SK-N-MC (cell line): ENCODE results near the gene BACE1-AS.

ENCODE experiments used
- DNase-seq: peaks from one replicate; pipeline ENCODE4 v3.0.0-alpha.2; 2011; ENCODE audit warnings: low read depth, low spot score
- H3K27ac ChIP-seq: fragments of 200-600 bp; sonication (generic); 2 replicates; pipeline ENCODE4 v1.5.1; 2016; ENCODE audit warnings: mixed run types
- H3K36me3 ChIP-seq: fragments of 200-600 bp; sonication (generic); 2 replicates; pipeline ENCODE4 v1.6.1; 2017; ENCODE audit warnings: antibody characterized with exemption, low read length, mixed read lengths; ENCODE audit not compliant: insufficient read depth
- H3K4me3 ChIP-seq: fragments of 200-600 bp; sonication (generic); 2 replicates; pipeline ENCODE4 v1.5.1; 2016
- H3K9ac ChIP-seq: fragments of 200-600 bp; sonication (generic); 2 replicates; pipeline ENCODE4 v1.8.0; 2017; ENCODE audit warnings: mixed run types, mixed read lengths; ENCODE audit not compliant: insufficient read length
- H3K9me3 ChIP-seq: fragments of 200-600 bp; sonication (generic); 2 replicates; pipeline ENCODE4 v1.6.1; 2017; ENCODE audit warnings: low read depth, mild to moderate bottlenecking, antibody characterized with exemption, low read length, moderate library complexity, mixed read lengths
- EZH2 ChIP-seq: fragments of 200-600 bp; sonication (generic); IDR thresholded peaks from one replicate; pipeline ENCODE4 v1.6.1; 2017; ENCODE audit warnings: antibody characterized with exemption
- FOXP2 ChIP-seq: optimal IDR thresholded peaks from 2 replicates; pipeline ENCODE3; 2011; ENCODE audit warnings: mild to moderate bottlenecking, moderate library complexity; ENCODE audit not compliant: insufficient read depth; ENCODE audit errors: extremely low read length, control extremely low read depth
- POLR2AphosphoS5 ChIP-seq: IDR thresholded peaks from 2 replicates; pipeline ENCODE4 v1.6.1; 2012; ENCODE audit warnings: mild to moderate bottlenecking, low read depth, low read length, borderline replicate concordance

The BACE1-AS gene

GRCh38 chr11:117281869-117282268 is 9.3 kb upstream of the BACE1-AS start:
- no peaks in the 10 kb centered on the region for H3K9me3 ChIP-seq
- DNase-seq: no peak
- H3K27ac ChIP-seq: no peak overlapping the region
- H3K9ac ChIP-seq: no peak overlapping the region
- no peak overlapping the region for H3K4me3 ChIP-seq
- TF ChIP-seq EZH2: no peak
- peaks cover 34% of the 10 kb centered on the region for H3K36me3 ChIP-seq

GRCh38 chr11:117282956-117283355 is 8.2 kb upstream of the BACE1-AS start:
- peaks cover 34% of the 10 kb centered on the region for H3K36me3 ChIP-seq
- DNase-seq: no peak
- no peak overlapping the region for H3K4me3 ChIP-seq
- TF ChIP-seq POLR2AphosphoS5 (no peak), EZH2 (no peak), FOXP2 (no peak)
- no peak overlapping the region for H3K9ac ChIP-seq
- no peak overlapping the region for H3K27ac ChIP-seq
- H3K9me3 ChIP-seq: no peaks in the 10 kb centered on the region

DNA sequence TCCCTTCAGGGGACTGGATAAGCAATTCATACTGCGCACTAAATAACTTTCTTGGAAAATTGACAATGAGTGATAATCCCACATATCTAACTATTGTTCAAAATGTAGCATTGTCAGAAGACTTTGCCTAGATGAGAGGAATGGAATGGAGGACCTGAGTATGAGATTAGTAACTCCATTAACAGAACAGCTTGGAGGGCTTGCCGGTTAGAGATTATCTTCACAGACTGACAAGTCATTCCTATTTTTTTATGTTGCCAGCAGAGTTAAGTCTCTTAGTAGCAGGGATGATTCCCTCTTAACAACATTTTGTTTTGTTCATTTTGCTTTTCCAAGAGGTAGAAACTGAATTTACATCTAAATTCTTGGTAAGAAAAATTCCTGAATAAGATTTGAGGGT is 7.1 kb upstream of the BACE1-AS start:
- Histone ChIP-seq H3K9me3 (no peaks in the 10 kb centered on the region), H3K36me3 (peaks cover 34% of the 10 kb centered on the region), H3K27ac (no peak overlapping the region), H3K4me3 (no peak overlapping the region), H3K9ac (no peak overlapping the region)
- no peak for DNase-seq
- no peak for TF ChIP-seq POLR2AphosphoS5
- TF ChIP-seq EZH2: no peak
- no peak for TF ChIP-seq FOXP2

DNA sequence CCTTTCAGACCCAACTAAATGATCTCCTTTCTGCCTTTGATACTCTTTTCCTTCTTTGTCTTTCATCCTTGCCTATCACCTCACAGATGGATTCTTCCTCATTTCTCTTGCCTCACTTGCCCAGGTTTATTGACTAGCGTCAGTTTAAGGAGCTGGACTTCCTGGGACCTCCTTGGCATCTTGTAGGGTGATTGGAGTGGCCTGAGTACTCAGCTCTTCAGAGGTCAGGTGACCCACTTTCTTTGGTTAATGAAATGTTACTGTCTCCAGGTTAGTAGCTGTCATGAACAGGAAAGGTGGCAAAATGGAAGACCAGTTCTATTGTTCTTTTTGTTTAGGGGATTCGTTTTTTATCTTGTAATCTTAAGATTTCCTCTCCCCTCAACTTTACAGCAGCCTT is 4.6 kb upstream of the BACE1-AS start:
- Histone ChIP-seq H3K27ac (no peak overlapping the region), H3K36me3 (peaks cover 40% of the 10 kb centered on the region)
- DNase-seq: no peak

DNA sequence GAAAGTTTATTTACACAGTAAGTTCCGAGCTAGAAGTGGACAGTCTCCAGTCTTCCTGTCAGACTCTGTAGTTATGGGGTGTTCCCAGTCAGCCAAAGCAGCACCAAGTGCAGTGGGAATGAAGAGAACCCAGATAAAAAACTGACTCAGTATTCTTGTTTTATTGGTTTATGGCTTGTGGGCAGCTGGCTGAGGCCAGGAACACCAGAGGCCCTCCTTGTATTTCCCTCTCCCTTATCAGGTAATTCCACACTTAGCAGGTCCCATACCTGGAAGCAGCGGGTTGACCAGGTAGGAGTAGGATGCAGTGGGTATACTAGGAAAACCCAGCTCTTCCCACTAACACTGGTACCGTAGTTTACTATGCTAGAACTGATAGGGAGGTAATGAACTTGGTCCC is 3.5 kb upstream of the BACE1-AS start:
- DNase-seq: no peak
- no peaks in the 10 kb centered on the region for H3K9me3 ChIP-seq
- H3K36me3 ChIP-seq: peaks cover 30% of the 10 kb centered on the region
- H3K27ac ChIP-seq: no peak overlapping the region
- H3K4me3 ChIP-seq: no peak overlapping the region
- H3K9ac ChIP-seq: no peak overlapping the region
- no peak for TF ChIP-seq FOXP2
- no peak for TF ChIP-seq POLR2AphosphoS5
- TF ChIP-seq EZH2: no peak

More for the DNA sequence above, 4.6 kb upstream of the BACE1-AS start:
- no peak overlapping the region for H3K4me3 ChIP-seq
- no peaks in the 10 kb centered on the region for H3K9me3 ChIP-seq
- TF ChIP-seq FOXP2 (no peak), EZH2 (no peak), POLR2AphosphoS5 (no peak)
- H3K9ac ChIP-seq: no peak overlapping the region

- Histone ChIP-seq H3K36me3 (peaks cover 25% of the 10 kb centered on the region; the same call in 1 of the 2 replicates), H3K9ac (no peak overlapping the region), H3K27ac (no peak overlapping the region)
These were observed 1.4 kb upstream of the BACE1-AS start for GRCh38 chr11:117289795-117290194.

DNA sequence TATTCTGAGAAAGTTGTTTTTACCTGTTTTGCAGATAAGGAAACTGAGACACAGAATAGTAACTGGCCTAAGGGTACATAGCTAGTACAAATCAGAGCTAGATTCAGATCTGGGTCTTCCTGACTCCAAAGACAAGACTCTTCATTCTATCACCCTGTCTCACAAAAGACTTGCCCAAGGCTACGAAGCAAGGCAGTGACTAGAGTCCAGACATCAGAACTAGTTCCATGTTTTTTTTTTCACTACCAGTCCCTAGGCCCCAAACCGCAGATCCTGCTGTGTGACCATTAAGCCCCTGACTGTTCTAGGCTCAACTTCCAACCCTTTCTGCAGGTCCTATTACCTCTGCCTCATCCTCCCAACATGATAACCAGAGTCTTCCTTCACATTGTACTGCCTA is 1.5 kb downstream of the BACE1-AS start:
- no peak for TF ChIP-seq FOXP2
- Histone ChIP-seq H3K4me3 (no peak overlapping the region), H3K9ac (no peak overlapping the region), H3K36me3 (peaks cover 14% of the 10 kb centered on the region; the same call in 1 of the 2 replicates), H3K9me3 (no peaks in the 10 kb centered on the region), H3K27ac (no peak overlapping the region)
- DNase-seq: no peak

More at GRCh38 chr11:117289795-117290194, 1.4 kb upstream of the BACE1-AS start:
- Histone ChIP-seq H3K9me3 (no peaks in the 10 kb centered on the region), H3K4me3 (no peak overlapping the region)
- no peak for DNase-seq
- no peak for TF ChIP-seq POLR2AphosphoS5
- TF ChIP-seq FOXP2: no peak
- no peak for TF ChIP-seq EZH2

DNA sequence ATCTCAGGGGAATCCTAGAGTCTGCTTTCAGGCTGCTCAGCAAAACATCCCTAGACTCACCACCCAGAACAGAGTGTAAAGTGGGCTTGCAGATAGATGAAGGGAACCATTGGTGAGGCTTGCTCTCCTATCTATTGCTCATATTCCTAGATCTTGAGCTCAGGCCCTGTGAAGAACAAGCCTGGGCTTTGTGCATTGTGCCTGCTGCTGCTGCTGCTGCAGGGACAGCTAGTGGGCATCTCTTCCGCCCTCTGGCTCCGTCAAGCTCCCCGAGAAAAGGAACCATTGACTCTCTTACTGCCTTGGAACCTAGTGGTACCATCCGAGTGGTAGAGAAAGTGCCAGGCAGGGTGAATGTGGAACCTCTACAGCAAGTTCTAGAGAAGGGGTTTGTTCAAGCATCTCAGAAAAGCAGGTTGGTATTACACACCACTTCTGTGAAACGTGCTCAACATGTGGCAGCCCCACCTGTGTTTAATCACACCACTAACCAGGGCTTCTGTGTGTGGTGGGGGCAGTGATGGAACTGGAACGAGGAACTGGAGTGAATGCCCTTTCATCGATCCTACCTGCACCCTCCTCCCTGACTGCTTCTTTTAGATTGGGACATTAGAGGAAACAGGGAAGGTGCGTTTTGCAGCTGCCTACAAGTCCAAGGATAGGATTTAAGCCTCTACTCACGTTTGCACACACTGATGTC is 4.4 kb downstream of the BACE1-AS start:
- H3K36me3 ChIP-seq: peaks cover 3% of the 10 kb centered on the region; the same call in 1 of the 2 replicates
- no peak for TF ChIP-seq EZH2
- TF ChIP-seq POLR2AphosphoS5: no peak
- TF ChIP-seq FOXP2: no peak
- no peak overlapping the region for H3K4me3 ChIP-seq
- no peaks in the 10 kb centered on the region for H3K9me3 ChIP-seq
- H3K27ac ChIP-seq: no peak overlapping the region
- DNase-seq: no peak
- no peak overlapping the region for H3K9ac ChIP-seq

DNA sequence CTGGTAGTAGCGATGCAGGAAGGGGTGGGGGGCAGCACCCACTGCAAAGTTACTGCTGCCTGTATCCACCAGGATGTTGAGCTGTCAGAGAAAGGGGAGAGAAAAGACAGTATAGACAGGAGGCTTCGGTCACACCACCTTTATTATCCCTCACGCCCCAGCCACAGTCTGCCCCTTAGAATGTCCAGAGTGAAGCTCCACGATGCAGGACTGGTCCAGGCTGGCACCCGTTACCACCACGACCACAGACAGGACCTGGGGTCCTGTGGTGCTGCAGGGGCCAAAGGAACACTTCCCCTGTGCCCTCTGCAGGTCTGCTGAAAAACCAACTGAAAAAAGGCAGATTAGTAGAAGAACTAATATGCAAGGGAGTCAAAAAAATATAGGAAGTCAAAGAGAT is 5.7 kb downstream of the BACE1-AS start:
- DNase-seq: no peak
- H3K9ac ChIP-seq: no peak overlapping the region
- TF ChIP-seq FOXP2 (no peak), EZH2 (no peak), POLR2AphosphoS5 (no peak)
- no peaks in the 10 kb centered on the region for H3K36me3 ChIP-seq
- no peak overlapping the region for H3K27ac ChIP-seq
- no peak overlapping the region for H3K4me3 ChIP-seq
- H3K9me3 ChIP-seq: no peaks in the 10 kb centered on the region
